Measurements from ENCODE around the gene HIGD1C. TPM values are rescaled to one million over a fixed set of nuclear protein-coding genes. Genes with fewer than 3 reads are reported as not detected.

Gene HIGD1C
- total and polyA plus RNA-seq, 2 of the 8 experiments (the other 6 are each of a cell fraction or from before 2014, with no cell fraction given): not detected

GRCh38 chr12:51019927-51020326 is 67.6 kb downstream of the HIGD1C start (continued):
- TF ChIP-seq CHD7 (IDR thresholded peaks at IDR 0.05; ENCODE audit: insufficient replicate concordance, low read length) (no peak), EP300 (IDR thresholded peaks at IDR 0.05; ENCODE audit: borderline replicate concordance in 1 of 2, low read depth in 2 of 2, low read length in 2 of 2) (no peak), JUND (IDR thresholded peaks at IDR 0.05; ENCODE audit: low read length) (no peak)

Data from H1 (cell line).